Fibroblast of skin of right biceps (primary cell): Measurements from ENCODE around the gene FAM111B.
"Not testable (repeated sequence)": the region's sequence is repeated elsewhere in the genome, so short reads cannot be mapped to it uniquely, and the experiment has no call there.

Source experiments
- DNase-seq: peaks from one replicate; pipeline ENCODE4 v3.0.0-alpha.2; 2013

FAM111B gene

GRCh38 chr11:59102259-59102765, 4.7 kb upstream of the FAM111B start:
- DNase-seq = peak; percentile 49

GRCh38 chr11:59107721-59108120, 684 bp downstream of the FAM111B start:
- DNase-seq = not testable (repeated sequence)

- peak; percentile 52 for DNase-seq
These were observed 5.5 kb downstream of the FAM111B start for GRCh38 chr11:59112494-59112893.

GRCh38 chr11:59114344-59114743, 7.3 kb downstream of the FAM111B start:
- no peak for DNase-seq

- DNase-seq = no peak
These were observed 8.5 kb downstream of the FAM111B start for GRCh38 chr11:59115553-59115952.

GRCh38 chr11:59117774-59118173, 10.7 kb downstream of the FAM111B start:
- no peak for DNase-seq

GRCh38 chr11:59119826-59120225, 12.8 kb downstream of the FAM111B start:
- DNase-seq = no peak

- DNase-seq = peak; percentile 67
These were observed 28.8 kb downstream of the FAM111B start for GRCh38 chr11:59135648-59136461.

- not testable (repeated sequence) for DNase-seq
These were observed 29.5 kb downstream of the FAM111B start for GRCh38 chr11:59136551-59136950.

GRCh38 chr11:59137190-59137589, 30.2 kb downstream of the FAM111B start:
- DNase-seq = no peak

GRCh38 chr11:59138643-59139042, 31.6 kb downstream of the FAM111B start:
- no peak for DNase-seq

GRCh38 chr11:59141191-59141590, 34.2 kb downstream of the FAM111B start:
- DNase-seq = no peak

- DNase-seq = peak; percentile 62
These were observed 34.8 kb downstream of the FAM111B start for GRCh38 chr11:59141673-59142460.

GRCh38 chr11:59142530-59143507, 35.8 kb downstream of the FAM111B start, which contains the start of gene FAM111A:
FAM111A (plus strand) TSS chr11:59142856; CDS start chr11:59148873, 6,017 bp downstream.
- peak; percentile 87 for DNase-seq

- no peak for DNase-seq
These were observed 37.1 kb downstream of the FAM111B start for GRCh38 chr11:59144096-59144495.

GRCh38 chr11:59144579-59145345, 37.7 kb downstream of the FAM111B start:
- peak; percentile 88 for DNase-seq

- peak; percentile 47 for DNase-seq
These were observed 38.5 kb downstream of the FAM111B start for GRCh38 chr11:59145534-59145933.

- DNase-seq = no peak
These were observed 44.7 kb downstream of the FAM111B start for GRCh38 chr11:59151761-59152160.

- DNase-seq = no peak
These were observed 45.4 kb downstream of the FAM111B start for GRCh38 chr11:59152312-59152951.

- no peak for DNase-seq
These were observed 47.6 kb downstream of the FAM111B start for GRCh38 chr11:59154610-59155009.

GRCh38 chr11:59157433-59157832, 50.4 kb downstream of the FAM111B start:
- no peak for DNase-seq
